ENCODE results near the gene PSORS1C2. TPM values are rescaled to one million over a fixed set of nuclear protein-coding genes. Genes with fewer than 3 reads are reported as not detected.

The PSORS1C2 gene
- total and polyA plus RNA-seq, 2 experiments from 2014 or later = not detected

DNA sequence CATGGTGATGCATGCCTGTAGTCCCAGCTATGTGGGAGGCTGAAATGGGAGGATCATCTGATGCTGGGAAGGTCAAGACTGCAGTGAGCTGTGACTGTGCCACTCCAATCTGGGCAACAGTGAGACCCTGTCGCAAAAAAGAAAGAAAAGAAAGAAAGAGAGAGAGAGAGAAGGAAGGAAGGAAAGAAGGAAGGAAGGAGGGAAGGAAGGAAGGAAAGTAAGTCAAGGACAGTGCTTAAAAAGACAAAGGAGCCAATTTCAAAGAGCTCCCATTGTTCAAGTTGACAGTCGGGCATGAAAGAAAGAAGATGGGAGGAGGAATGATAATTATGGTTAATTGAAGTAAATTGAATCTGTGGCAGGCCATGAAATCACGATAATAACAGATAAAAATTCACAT lies 42.7 kb downstream of the PSORS1C2 start:
- WGBS (ENCODE audit: low lambda C conversion rate, missing lambda C conversion rate) = 85% methylated on average over 3 of the region's 3 CpGs
- Histone ChIP-seq H3K27me3 (no peaks in the 10 kb centered on the region), H3K36me3 (replicated peaks; ENCODE audit: insufficient read depth, low read depth) (no peaks in the 10 kb centered on the region), H3K4me3 (no peak overlapping the region), H3K9me2 (replicated peaks; ENCODE audit: insufficient read depth) (no peaks in the 10 kb centered on the region), H4K20me1 (ENCODE audit: insufficient read depth, poor library complexity, severe bottlenecking) (no peaks in the 10 kb centered on the region), H2AFZ (no peak overlapping the region), H3K79me2 (no peaks in the 10 kb centered on the region), H3K27ac (no peak overlapping the region), H3K9me3 (ENCODE audit: low read depth) (no peaks in the 10 kb centered on the region), H3K4me2 (no peak overlapping the region), H3K4me1 (ENCODE audit: insufficient read depth) (peaks cover 3% of the 10 kb centered on the region)
- TF ChIP-seq EZH2 (IDR thresholded peaks at IDR 0.05; ENCODE audit: borderline replicate concordance) (no peak), EZH2phosphoT487 (IDR thresholded peaks at IDR 0.05; ENCODE audit: low read depth, severe bottlenecking, unreplicated experiment) (no peak)
- TF ChIP-seq, protein P1, sequence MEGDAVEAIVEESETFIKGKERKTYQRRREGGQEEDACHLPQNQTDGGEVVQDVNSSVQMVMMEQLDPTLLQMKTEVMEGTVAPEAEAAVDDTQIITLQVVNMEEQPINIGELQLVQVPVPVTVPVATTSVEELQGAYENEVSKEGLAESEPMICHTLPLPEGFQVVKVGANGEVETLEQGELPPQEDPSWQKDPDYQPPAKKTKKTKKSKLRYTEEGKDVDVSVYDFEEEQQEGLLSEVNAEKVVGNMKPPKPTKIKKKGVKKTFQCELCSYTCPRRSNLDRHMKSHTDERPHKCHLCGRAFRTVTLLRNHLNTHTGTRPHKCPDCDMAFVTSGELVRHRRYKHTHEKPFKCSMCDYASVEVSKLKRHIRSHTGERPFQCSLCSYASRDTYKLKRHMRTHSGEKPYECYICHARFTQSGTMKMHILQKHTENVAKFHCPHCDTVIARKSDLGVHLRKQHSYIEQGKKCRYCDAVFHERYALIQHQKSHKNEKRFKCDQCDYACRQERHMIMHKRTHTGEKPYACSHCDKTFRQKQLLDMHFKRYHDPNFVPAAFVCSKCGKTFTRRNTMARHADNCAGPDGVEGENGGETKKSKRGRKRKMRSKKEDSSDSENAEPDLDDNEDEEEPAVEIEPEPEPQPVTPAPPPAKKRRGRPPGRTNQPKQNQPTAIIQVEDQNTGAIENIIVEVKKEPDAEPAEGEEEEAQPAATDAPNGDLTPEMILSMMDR (IDR thresholded peaks at IDR 0.05; ENCODE audit: poor library complexity) = no peak
- DNase-seq (ENCODE audit: low spot score) = no peak

DNA sequence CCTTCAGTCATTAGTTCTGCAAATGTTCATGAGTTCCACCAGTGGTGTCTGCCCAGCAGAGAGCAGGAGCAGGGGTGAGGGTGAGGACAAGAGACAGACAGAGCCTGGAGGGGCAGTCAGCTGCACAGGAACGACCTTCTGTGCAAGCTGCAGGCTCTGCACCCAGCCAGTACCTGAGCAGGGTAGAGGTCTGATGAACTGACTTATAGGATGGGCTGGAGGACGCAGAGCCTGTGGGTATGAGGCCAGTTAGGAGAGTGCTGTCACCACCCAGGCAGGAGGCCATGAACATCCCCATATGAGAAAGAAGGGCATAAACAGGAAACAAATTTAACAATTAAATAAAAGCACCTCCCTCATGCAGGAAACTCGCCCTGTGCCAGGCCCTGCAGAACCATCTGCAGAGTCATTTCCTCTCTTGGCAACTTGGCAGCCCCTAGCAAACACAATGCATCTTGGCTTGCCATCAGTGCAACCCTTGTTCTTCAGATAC lies 44.4 kb downstream of the PSORS1C2 start:
- Histone ChIP-seq H3K79me2 (no peaks in the 10 kb centered on the region), H3K27ac (no peak overlapping the region), H2AFZ (no peak overlapping the region), H3K4me2 (no peak overlapping the region), H3K36me3 (replicated peaks; ENCODE audit: insufficient read depth, low read depth) (no peaks in the 10 kb centered on the region), H3K27me3 (no peaks in the 10 kb centered on the region), H3K9me3 (ENCODE audit: low read depth) (no peaks in the 10 kb centered on the region), H3K4me1 (ENCODE audit: insufficient read depth) (peaks cover 3% of the 10 kb centered on the region), H3K4me3 (no peak overlapping the region), H4K20me1 (ENCODE audit: insufficient read depth, poor library complexity, severe bottlenecking) (no peaks in the 10 kb centered on the region), H3K9me2 (replicated peaks; ENCODE audit: insufficient read depth) (no peaks in the 10 kb centered on the region)
- no peak for TF ChIP-seq EZH2phosphoT487 (IDR thresholded peaks at IDR 0.05; ENCODE audit: low read depth, severe bottlenecking, unreplicated experiment)
- DNase-seq (ENCODE audit: low spot score) = no peak
- 57% methylated on average over 3 of the region's 3 CpGs for WGBS (ENCODE audit: low lambda C conversion rate, missing lambda C conversion rate)

DNA sequence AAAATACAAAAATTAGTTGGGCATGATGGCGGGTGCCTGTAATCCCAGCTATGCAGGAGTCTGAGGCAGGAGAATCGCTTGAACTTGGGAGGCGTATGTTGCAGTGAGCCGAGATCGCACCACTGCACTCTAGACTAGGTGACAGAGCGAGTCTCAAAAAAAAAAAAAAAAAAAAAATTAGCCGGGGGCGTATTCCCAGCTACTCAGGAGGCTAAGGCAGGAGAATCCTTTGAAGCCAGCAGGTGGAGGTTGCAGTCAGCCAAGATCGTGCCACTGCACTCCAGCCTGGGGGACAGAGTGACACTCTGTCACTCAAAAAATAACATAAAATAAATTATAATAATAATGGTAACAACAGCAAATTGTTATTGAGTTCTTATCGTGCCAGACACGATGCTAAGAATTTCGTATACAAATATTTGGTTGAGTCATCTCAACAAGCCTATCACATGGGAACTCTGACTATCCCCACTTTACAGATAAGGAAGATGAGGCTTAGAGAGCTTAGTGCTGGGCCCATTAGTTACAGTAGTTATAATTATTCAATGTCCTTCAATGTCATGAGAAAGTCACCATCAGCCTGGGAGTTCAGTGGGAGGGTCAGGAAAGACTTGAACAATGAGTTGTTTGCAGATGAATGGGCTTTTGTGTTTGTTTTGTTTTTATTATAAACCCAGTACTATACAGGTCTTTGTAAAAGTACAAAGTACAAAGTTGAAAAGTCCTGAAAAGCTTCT lies 45.9 kb downstream of the PSORS1C2 start:
- Histone ChIP-seq H2AFZ (no peak overlapping the region), H3K36me3 (replicated peaks; ENCODE audit: insufficient read depth, low read depth) (no peaks in the 10 kb centered on the region), H4K20me1 (ENCODE audit: insufficient read depth, poor library complexity, severe bottlenecking) (no peaks in the 10 kb centered on the region), H3K9me2 (replicated peaks; ENCODE audit: insufficient read depth) (no peaks in the 10 kb centered on the region), H3K27ac (peak overlapping the region; percentile 18), H3K27me3 (no peaks in the 10 kb centered on the region), H3K4me2 (no peak overlapping the region), H3K79me2 (no peaks in the 10 kb centered on the region), H3K4me1 (ENCODE audit: insufficient read depth) (peaks cover 3% of the 10 kb centered on the region), H3K4me3 (no peak overlapping the region), H3K9me3 (ENCODE audit: low read depth) (no peaks in the 10 kb centered on the region)
- TF ChIP-seq, protein P1 (IDR thresholded peaks at IDR 0.05; ENCODE audit: poor library complexity) = no peak
- TF ChIP-seq EZH2phosphoT487 (IDR thresholded peaks at IDR 0.05; ENCODE audit: low read depth, severe bottlenecking, unreplicated experiment) = no peak
- no peak for TF ChIP-seq EZH2 (IDR thresholded peaks at IDR 0.05; ENCODE audit: borderline replicate concordance)
- no peak for DNase-seq (ENCODE audit: low spot score)
- 73% methylated on average over 12 of the region's 12 CpGs for WGBS (ENCODE audit: low lambda C conversion rate, missing lambda C conversion rate)

DNA sequence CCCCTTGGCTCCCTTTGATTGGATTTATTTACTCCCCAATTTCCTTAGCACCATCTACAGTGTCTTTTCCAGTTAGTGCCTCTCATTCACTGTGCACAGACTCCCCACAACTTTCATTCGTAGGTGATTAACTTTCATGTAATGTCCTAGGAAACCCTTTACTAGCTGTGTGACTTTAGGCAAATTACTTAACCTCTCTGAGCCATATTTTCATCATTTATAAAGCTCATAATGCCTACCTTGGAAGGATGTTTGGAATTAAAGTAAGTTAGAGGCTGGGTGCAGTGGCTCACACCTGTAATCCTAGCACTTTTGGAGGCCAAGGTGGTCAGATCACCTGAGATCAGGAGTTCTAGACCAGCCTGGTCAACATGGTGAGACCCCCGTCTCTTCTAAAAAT lies 46.6 kb downstream of the PSORS1C2 start:
- no peaks in the 10 kb centered on the region for H4K20me1 ChIP-seq (ENCODE audit: insufficient read depth, poor library complexity, severe bottlenecking)
- H3K27ac ChIP-seq = no peak overlapping the region
- H2AFZ ChIP-seq = no peak overlapping the region
- H3K36me3 ChIP-seq (replicated peaks; ENCODE audit: insufficient read depth, low read depth) = no peaks in the 10 kb centered on the region
- H3K4me2 ChIP-seq = no peak overlapping the region
- no peak overlapping the region for H3K4me3 ChIP-seq
- no peaks in the 10 kb centered on the region for H3K9me2 ChIP-seq (replicated peaks; ENCODE audit: insufficient read depth)
- no peaks in the 10 kb centered on the region for H3K9me3 ChIP-seq (ENCODE audit: low read depth)
- H3K4me1 ChIP-seq (ENCODE audit: insufficient read depth) = peaks cover 4% of the 10 kb centered on the region
- DNase-seq (ENCODE audit: low spot score) = no peak
- TF ChIP-seq, protein P1 (IDR thresholded peaks at IDR 0.05; ENCODE audit: poor library complexity) = no peak
- no peak for TF ChIP-seq EZH2phosphoT487 (IDR thresholded peaks at IDR 0.05; ENCODE audit: low read depth, severe bottlenecking, unreplicated experiment)
- TF ChIP-seq EZH2 (IDR thresholded peaks at IDR 0.05; ENCODE audit: borderline replicate concordance) = no peak
- no peaks in the 10 kb centered on the region for H3K27me3 ChIP-seq
- no peaks in the 10 kb centered on the region for H3K79me2 ChIP-seq
- WGBS (ENCODE audit: low lambda C conversion rate, missing lambda C conversion rate) = 98% methylated on average over 2 of the region's 2 CpGs

Data from hepatocyte (in vitro differentiated cells).